ENCODE data around the gene CDHR2.

Gene CDHR2

DNA sequence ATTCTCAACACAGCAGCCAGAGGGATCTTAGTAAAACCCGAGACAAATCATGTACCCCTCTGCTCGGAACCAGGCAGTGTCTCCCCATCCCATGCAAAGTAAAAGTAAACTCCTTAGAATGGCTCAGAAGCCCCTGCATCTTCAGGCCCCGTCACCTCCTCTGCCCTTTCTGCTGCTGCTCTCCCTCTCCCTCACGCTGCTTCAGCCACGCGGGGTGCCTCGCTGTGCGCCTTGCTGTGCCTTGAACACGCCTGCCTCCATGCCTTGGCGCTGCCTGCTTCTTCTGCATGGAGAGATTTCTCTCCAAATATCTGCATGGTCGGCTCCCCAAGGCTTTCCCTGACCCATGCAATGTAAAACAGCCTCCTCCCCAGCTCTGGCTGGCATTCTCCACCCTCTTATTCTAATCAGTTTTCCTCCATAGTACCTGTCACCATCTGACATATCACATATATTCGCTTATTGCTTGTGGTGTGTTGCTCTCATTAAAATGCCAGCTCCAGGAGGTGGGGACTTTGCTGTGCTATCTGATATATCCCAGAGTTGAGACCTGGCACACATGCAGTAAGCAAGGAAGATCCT lies 52.9 kb downstream of the CDHR2 start:
- DNase-seq = no peak

DNA sequence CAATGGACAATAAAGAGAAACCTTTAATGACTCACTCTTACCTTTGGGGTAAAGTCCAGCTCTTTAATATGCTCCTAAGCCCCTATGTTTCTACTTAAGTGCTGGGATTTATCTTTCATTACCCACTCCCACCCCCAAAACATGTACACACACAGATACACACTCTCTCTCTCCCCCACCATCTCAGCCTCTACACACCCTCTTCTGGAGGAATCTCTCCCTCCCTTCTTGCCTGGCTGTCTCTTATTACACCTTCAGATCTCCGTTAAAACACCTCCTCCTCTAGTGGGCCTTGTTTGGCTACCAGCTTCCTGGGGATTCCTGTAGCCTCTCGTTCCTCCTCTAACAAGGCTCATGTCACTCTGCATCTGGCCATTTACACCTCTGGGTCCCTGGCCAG lies 53.9 kb downstream of the CDHR2 start:
- no peak for DNase-seq

DNA sequence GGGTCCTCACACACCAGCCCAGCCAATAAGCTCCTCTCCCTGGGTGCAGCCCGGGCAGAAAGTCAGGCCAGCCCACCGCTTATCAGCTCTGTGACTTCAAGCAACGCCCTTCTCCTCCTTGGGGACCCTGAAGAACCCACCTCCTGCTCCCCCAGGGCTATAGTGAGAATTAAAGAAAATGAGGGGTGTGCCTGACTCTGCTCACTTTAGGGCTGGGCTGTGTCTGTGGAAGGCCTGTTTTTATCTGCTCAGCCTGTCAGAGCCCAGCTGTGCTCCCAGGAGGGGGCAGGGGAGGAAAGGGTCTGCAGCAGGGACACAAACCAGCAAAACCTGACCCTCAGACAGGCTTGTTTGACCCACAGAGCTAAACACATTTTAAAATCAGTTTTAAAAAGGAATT lies 56.9 kb downstream of the CDHR2 start:
- no peak for DNase-seq

DNA sequence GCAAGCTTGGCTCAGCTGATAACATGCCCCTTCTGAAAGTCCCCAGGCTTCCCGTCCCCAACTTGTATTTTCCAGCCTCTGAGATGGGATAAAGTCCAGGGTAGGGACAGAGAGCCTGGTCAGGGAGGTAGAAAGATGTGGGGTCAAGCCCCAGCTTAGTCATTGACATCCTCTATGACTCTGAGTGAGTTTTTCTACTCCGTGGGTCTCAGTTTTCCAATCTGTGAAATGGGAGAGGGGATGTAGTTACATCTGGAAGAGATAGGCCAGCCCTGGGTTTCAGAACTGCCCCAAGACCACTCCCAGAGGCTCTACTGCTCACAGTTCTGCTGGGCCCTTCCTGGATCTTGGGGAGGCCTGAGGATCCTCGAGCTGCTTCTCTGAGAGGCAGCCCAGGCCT lies 57.7 kb downstream of the CDHR2 start:
- DNase-seq = no peak

DNA sequence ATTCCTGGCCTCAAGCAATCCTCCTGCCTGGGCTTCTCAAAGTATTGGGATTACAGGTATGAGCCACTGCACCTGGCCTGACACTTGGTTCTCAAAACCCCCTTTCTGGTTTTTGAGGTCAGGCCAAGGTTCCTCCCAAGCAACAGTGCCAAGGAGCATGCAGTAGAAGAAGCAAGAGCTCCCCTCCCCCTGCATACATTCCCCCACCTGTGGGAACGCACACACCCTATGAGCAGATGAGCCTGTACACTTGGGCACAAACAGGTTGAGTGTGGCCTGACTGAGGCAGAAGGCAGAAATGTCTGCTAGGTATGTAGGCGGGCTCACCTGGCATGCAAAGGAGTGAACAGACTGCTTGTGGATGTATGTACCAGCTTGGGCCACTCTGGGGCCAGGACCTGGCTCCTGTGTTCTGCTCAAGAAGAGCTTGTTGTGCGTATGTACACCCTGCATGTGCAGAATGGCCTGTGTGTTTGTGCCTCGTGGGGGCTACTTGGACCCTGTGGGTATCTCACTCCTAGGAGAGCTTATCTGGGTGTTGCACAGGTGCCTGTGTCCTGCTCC lies 59.1 kb downstream of the CDHR2 start:
- no peak for DNase-seq

DNA sequence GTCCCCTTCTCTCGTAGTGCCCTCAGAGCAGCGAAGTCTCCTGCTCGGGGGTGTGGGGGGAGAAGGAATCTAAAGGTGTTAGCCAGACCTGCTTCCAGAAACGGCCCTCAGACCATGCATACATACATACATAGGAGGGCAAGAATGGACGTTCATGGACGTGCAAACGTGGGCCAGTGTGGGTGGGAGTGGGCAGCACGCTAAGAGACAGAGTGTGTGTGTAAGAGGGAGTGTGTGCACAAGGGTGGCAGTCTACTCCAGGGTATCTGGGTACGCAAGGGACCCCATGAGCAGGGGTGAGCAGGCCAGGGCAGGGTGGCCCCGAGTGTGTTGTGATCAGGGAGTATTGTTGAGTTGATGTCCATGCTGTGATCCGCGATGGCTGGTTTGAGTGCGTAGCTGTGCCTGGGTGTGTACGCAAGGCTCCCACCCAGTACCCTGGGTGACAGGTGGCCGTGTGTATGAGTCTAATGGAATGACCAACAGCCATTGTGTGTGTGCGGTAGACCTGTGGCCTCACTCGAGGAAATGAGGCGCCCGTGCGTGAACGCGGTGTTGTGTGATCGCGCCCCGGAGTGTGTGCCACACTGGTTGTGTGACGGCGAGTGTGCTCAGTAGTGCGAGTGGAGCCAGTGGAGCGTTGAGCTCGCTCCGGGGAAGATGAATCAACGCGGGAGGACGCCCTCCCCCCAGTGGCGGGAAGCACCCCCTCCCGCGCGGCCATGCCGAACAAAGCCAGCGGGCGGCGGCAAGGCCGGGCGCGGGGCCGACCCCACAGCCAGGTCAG lies 60.0 kb downstream of the CDHR2 start:
- DNase-seq = peak; percentile 15

DNA sequence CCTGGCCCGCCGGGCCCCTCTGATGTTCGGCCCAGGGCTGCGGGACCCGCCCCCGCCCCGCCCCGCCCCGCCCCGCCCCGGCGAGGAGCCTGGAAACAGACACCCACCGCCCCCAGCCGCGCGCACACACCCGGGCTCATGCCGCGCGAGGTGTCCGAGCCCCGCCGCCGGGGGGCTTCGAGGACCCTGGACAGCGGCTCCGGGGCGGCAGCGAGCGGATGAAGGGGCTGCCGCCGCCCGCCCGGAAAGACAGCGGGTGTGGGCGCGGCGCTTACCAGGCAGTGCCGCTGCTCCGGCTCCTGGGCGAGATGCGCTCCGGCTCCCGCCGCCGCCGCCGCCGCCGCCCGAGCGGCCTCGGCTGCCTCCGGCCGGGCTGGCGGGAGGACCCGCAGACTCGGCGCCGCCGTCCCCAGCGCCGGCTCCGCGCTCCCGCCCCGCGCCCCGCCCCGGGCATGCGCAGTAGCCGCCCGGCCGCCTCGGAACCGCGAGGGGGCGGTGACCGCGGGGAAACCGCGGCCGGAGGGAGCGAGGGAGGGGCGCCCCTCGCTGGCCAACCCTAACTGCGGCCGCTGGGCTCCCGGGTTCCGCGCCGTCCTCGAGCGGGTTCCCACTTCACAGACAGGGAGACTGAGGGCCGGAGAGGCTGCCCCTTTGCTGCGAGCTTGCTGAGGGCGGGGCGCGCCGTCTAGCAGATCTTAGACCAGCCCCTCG lies 60.7 kb downstream of the CDHR2 start, which contains the start of gene GPRIN1:
GPRIN1 (minus strand) TSS at position 433 of the 711 bp plus-strand sequence. CDS start 10,322 bp downstream, outside the sequence.
- peak; percentile 45 for DNase-seq

DNA sequence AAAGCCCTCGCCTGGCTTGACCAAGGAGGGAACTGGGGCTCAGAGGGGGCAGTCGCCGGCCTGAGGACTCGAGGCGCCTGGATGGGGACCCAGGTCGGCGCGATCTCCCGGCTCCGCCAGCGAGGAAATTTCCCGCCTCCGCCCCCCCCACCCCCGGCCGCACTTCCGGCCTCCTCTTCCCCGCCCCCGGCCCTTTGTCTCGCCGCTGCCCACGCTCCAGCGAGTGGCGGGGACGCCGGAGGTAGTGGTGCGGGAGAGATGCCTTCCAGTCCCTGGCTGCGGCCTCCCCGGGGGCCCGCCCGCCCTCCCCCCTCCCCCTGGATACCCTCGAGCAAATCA lies 61.3 kb downstream of the CDHR2 start:
- no peak for DNase-seq

DNA sequence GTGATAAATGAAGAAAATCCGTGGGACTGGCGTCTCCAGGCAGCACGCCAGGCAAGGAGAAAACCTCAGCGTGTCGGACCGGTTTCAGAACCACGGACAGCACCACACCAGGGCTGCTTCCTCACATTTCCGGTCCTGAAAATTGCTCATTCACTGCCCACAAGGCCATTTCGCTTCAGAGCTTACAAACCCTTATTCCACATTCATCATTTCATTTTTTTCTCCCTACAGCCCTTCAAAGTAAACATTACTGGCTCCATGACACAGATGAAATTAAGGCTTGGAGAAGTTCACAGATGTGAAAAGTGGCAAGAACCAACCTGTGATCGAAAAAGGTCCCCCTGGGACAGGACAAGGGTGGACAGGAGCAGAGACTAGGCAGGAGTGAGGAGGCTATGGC lies 62.3 kb downstream of the CDHR2 start:
- DNase-seq = peak; percentile 75

DNA sequence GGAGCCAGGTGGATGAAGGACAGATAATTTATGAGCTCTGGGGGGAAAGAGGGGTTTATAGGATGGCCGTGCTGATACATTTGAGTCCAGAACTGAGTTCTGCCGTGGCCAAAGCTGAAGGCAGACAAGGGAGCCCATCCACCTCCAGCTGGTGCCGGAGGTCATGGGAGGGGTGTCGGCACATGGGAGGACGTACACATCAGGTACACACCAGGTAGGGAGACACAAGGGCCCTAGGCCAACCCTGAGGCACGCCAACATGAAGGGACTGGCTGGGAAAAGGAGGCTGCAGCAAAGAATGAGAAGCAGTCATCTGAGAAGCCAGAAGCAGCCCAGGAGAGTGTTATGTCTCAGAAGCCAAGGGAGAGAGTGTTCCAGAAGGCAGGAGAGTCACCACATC lies 62.9 kb downstream of the CDHR2 start:
- DNase-seq = no peak

DNA sequence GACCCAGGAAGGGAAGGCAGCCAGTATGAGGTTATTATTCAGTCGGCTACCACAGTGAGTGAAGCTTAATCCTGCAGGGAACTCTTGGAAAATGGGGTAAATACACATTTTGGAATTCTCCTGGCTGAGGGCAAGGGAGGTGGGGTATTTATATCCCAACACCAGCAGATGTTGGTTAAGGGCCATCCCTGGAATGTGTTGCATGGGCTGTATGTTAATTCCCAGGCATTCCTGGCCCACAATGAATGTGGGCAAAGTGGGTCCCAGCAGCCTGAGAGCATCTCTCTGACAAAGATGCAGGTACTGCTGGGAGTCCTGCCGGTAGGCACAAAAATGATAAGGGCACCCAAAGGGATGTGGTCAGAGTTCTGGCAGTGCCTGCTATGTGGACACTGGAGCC lies 63.7 kb downstream of the CDHR2 start:
- no peak for DNase-seq

DNA sequence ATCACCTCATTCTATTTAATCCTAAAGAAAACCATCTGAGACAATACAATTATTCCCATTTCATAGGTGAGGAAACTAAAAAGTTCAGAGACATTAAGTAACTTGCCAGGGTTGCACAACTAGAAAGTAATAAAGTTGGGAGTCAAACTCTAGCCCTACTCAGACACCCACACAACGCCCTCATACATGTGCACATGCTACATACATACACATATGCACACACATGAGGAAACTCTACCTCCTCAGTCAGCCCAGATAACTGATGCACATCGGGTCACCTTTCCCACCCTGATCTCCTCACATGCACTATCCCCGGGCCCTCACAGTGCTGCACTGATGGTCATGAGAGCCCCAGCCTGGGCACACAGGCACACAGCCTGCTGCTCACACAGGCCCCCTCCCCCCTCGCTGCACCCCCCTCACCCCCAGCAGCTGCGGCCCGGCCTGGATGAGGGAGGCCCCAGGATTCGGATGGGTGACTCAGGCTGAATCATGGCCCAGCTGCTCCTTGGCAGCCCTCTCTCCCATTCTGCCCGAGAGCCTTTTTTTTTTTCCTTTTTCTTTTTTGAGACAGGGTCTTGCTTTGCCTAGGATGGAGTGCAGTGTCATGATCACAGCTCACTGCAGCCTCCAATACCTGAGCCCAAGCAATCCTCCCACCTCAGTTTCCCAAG lies 65.8 kb downstream of the CDHR2 start:
- DNase-seq = peak; percentile 9

DNA sequence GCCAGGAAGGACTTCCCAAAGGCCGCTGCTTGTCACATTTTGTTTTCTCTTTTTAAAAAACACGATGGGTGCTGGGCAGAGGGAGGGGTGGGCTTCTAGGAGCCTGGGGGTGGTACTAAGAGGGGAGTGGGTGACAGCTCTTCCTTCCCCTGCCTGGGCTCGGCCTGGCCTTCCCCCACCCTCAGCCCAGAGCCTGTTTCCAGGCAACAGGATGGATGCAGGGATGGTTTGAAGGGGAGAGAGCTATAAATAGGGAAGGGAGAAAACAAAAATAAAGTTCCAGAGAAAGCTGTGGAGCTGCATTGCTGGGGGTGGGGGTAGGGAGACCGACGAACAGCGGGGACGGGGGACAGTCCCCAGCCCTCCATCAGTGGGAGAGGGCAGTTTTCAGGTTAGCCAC lies 67.4 kb downstream of the CDHR2 start:
- DNase-seq = no peak

DNA sequence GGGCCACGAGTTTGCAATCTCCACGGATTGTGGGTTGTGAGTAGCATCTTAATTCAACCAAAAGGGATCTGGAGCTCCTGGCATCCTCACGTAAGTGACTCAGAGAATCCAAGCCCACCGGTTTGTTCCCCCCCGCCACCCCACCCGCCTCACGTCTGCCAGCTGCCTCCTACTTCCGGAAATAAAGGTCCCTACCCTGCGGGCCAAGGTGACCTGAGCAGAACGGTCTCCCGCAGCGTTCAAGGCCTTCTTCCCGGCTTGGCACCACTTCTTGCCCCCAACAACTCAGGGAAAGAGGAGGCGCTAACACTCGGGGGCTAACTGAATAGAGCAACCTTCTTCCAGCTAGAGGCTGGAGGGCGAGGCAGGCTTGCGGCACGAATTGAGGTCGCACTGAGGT lies 69.6 kb downstream of the CDHR2 start:
- no peak for DNase-seq

DNA sequence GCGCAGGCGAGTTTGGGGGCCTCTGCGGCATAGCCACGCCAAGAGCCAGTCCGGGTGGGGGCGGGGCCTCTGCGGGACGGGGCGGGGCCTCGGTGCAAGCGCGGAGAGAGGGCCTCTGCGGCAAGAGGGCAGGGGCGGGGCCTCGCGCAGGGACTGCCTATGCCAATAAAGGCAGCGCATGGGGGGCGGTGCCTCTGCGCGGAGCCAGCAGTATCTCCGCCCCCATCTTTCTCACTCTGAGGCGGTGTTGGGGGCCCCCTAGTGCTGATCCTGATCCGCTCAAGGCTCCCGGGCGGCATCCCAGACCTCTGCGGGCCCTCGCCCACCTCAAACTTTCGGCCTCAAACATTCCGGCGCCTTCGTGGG lies 70.0 kb downstream of the CDHR2 start:
- DNase-seq = peak; percentile 50

DNA sequence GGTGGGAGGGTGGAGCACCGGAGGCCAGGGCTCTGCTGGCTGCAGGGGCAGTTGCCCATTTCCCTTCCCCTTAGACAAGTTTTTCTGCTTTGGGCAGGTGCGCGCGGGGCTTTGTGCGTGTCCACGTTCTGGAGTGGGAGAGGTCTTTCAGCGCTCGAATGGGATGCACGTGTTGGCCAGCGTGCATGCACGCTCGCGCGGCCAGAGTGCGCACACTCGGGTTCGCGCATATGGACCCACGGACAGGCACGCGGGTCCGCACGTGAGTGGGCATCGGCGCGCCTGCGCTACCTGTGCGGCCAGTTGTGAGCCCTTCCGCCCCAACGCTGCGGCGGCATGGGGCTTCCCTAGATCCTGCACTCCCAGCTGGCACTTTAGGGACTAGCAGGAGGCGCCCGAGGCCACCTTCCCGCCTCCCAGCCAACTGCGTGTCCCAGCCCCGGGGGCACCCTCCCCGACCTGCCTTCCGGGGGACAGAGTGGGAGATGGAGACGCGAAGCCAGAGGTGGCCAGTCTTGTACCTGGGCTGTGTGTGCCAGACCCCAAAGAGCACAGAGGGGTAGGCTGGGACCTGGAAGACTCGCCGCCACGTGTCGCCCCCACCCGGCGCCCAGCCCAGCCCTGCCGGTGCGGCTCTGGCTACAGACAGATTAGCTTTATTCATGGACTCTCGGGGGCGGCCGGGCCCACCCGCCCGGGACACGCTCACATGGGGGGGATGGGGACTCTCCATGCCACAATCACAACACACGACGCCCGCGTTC lies 70.6 kb downstream of the CDHR2 start:
- DNase-seq = no peak

DNA sequence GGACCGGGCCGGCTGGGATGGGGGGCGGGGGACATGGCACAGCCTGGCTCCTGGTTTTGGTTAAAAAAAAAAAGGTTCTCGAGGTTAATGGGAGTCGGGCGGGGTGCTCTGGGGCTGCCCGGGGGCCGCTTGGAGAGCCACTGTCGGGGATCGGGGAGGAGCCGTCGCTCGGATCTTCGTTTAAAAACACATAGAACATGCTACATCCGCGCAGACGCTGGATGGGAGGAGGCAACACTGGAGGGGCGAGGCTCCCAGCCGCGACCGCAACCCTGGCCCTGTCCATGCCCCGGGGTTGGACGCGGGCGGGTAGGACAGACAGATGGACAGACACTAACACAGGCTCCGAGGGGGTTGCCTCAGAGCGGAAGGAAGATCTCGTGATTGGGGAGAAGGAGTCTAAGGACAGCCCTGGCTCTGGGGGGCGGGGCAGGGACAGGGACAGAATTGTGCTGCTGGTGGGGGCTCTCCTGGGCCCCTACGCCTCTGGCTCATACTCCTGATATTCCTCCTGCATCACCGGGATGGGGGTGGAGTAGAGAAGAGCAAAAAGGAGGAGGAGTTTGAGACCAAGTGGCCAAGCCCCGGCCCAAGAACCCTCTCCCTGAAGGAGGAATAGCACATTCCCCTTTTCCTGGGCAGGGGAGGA lies 71.3 kb downstream of the CDHR2 start:
- no peak for DNase-seq

DNA sequence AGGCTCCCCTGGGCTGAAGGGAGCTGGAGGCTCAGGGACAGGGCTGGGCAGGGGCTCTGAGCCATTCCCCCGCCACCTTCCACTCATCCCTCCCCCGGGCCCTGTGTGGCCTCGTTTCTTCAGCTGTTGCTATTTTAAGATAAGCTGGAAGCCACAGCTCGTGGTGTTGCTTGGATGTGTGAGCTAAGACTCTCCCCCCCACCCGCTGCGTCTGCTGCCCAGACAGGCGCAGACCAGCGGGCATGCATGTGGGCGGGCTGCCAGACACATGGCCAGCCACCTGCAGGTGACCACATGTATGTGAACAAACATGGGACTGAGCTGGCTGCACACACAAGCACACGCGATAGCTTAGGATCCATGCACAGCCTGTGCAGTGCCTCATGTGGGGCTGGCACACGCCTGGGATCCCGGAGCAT lies 72.5 kb downstream of the CDHR2 start:
- no peak for DNase-seq

DNA sequence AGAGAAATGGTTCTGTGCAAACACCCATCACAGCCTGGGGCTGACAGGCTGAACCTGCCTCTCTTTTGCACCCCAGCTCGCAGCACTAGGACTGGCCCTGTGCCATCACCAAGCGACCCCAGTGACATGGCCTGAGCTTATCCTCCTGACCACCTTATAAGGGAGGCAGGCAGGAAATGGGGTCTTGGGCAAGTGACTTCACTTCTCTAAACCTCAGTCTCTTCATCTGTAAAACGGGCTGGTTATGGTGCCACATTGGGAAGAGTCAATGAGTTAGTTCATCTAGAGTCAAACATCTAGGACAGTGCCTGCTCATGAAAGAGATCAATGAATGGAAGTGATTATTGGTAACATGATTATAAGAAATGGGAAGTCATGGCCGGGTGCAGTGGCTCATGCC lies 75.0 kb downstream of the CDHR2 start:
- no peak for DNase-seq

DNA sequence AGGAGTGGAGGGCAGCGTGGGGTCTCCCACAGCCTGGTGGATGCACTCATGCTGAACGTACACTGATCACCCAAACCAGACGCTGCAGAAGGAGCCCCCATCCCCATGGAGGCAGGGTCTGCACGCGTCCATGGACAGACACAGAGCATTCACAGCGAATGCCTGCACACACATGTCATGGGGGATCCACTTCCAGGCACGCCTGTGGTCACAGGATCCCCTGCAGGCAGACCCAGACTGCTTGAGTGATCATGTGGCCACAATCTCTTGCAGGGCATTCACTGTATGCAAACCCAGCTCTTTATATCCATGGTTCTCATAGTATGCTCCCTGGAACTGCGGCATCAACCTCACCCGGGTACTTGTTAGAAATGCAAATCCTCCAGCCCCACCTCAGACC lies 75.8 kb downstream of the CDHR2 start:
- no peak for DNase-seq

DNA sequence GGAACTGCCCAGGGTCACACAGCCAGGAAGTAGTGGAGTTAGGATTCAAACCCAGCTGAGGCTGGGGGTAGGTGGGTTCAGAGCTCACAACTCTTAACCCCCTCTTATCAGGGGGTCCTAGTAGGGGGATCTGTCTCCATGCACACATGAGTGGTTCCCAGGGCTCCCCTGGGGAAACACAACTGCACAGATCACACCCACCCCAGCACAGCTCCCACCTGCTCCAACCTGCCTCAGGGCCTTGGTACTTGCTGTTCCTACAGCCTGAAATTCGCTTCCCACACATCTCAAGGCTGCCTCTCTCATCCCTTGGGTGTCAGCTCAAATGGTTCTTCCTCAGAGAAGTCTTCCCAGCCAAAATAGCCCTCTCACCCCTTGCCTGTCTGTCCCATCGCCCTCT lies 76.4 kb downstream of the CDHR2 start:
- DNase-seq = no peak

Measured in kidney glomerular epithelial cell (primary cell).